Mesendoderm (in vitro differentiated cells): ENCODE data around the gene TRMT10C.
"Not testable (repeated sequence)": the region's sequence is repeated elsewhere in the genome, so short reads cannot be mapped to it uniquely, and the experiment has no call there.

Experiments used
- DNase-seq: peaks from one replicate; pipeline ENCODE4 v3.0.0; 2013
- H2AK5ac ChIP-seq: 2 replicates; pipeline ENCODE4 v1.6.1; 2013; ENCODE audit warnings: low read length, inconsistent platforms
- H2BK120ac ChIP-seq: 2 replicates; pipeline ENCODE4 v1.6.1; 2013; ENCODE audit warnings: low read depth, mild to moderate bottlenecking, low read length, moderate library complexity, mixed read lengths
- H2BK15ac ChIP-seq: replicated peaks from 2 replicates; pipeline ENCODE4 v1.6.1; 2013; ENCODE audit warnings: low read depth, mild to moderate bottlenecking, moderate library complexity
- H2BK5ac ChIP-seq: 2 replicates; pipeline ENCODE4 v1.6.1; 2013; ENCODE audit warnings: low read length, inconsistent platforms
- H3K18ac ChIP-seq: 2 replicates; pipeline ENCODE4 v1.6.1; 2013; ENCODE audit warnings: mild to moderate bottlenecking, low read length, mixed read lengths
- H3K23ac ChIP-seq: one replicate; pipeline ENCODE4 v1.6.1; 2013; ENCODE audit warnings: low read length
- H3K27ac ChIP-seq: 2 replicates; pipeline ENCODE4 v1.5.1; 2013; ENCODE audit warnings: low read depth, mild to moderate bottlenecking, inconsistent platforms, low read length, moderate library complexity
- H3K27me3 ChIP-seq: 2 replicates; pipeline ENCODE4 v1.6.1; 2013; ENCODE audit warnings: low read length, control low read depth, mild to moderate bottlenecking, inconsistent platforms; ENCODE audit not compliant: insufficient read depth, poor library complexity
- H3K36me3 ChIP-seq: 2 replicates; pipeline ENCODE4 v1.6.1; 2013; ENCODE audit warnings: low read length, inconsistent platforms; ENCODE audit not compliant: control insufficient read depth, insufficient read depth
- H3K4ac ChIP-seq: one replicate; pipeline ENCODE4 v1.6.1; 2013; ENCODE audit warnings: low read depth, mild to moderate bottlenecking, low read length, moderate library complexity
- H3K4me1 ChIP-seq: 2 replicates; pipeline ENCODE4 v1.6.1; 2013; ENCODE audit warnings: low read depth, low read length, inconsistent platforms; ENCODE audit not compliant: control insufficient read depth
- H3K4me2 ChIP-seq: 2 replicates; pipeline ENCODE4 v1.6.1; 2013; ENCODE audit warnings: low read length
- H3K4me3 ChIP-seq: 2 replicates; pipeline ENCODE4 v1.5.1; 2013; ENCODE audit warnings: mild to moderate bottlenecking, low read length
- H3K56ac ChIP-seq: one replicate; pipeline ENCODE4 v1.6.1; 2013; ENCODE audit warnings: low read length
- H3K79me1 ChIP-seq: 2 replicates; pipeline ENCODE4 v1.6.1; 2013; ENCODE audit warnings: low read length, inconsistent platforms
- H3K79me2 ChIP-seq: 2 replicates; pipeline ENCODE4 v1.6.1; 2013; ENCODE audit warnings: mild to moderate bottlenecking, low read length; ENCODE audit not compliant: control insufficient read depth, insufficient read depth
- H3K9ac ChIP-seq: 2 replicates; pipeline ENCODE4 v1.6.1; 2013; ENCODE audit warnings: low read length, inconsistent platforms
- H4K5ac ChIP-seq: one replicate; pipeline ENCODE4 v1.6.1; 2013; ENCODE audit warnings: low read length
- H4K8ac ChIP-seq: one replicate; pipeline ENCODE4 v1.6.1; 2013; ENCODE audit warnings: low read depth, mild to moderate bottlenecking, control low read depth, low read length, moderate library complexity
- WGBS: extraction: QIAGEN DNeasy Blood & Tissue Kit; methylation state at CpG from one replicate; pipeline ENCODE4 v1.1.7; 2013; ENCODE audit warnings: low lambda C conversion rate, missing lambda C conversion rate; ENCODE audit not compliant: insufficient coverage; ENCODE audit errors: extremely low coverage; 5-methylcytosine and 5-hydroxymethylcytosine counted together

TRMT10C gene

DNA sequence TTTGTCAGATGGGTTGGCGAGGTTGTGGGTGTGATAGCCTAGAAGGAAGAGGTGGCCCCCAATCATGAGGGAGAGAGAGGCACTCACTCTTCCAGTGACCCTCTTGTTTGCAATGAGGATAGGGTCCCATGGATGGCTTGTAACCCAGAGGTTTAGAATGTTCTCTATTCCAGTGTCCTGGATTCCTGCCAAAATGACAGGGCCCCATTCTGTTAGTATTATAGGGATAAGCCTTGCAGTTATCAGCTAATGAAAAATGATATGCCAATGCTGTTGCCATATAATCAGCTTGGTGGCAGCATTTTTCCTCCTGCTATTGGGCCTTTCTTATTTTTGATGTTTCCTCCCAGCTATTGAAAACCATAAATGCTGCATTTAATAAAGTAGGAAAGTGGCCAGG, 25.4 kb upstream of the TRMT10C start:
- Histone ChIP-seq H3K4me1 (peaks cover 6% of the 10 kb centered on the region), H3K36me3 (no peaks in the 10 kb centered on the region), H2BK120ac (no peak overlapping the region), H2BK15ac (no peak overlapping the region), H3K79me2 (no peaks in the 10 kb centered on the region), H3K18ac (no peak overlapping the region), H4K5ac (no peak overlapping the region), H3K56ac (no peak overlapping the region), H3K4me3 (no peak overlapping the region), H2AK5ac (no peak overlapping the region), H3K4ac (no peak overlapping the region), H3K79me1 (no peaks in the 10 kb centered on the region), H3K27ac (no peak overlapping the region), H3K23ac (no peak overlapping the region), H4K8ac (no peak overlapping the region), H3K9ac (no peak overlapping the region), H3K4me2 (no peak overlapping the region), H3K27me3 (no peaks in the 10 kb centered on the region), H2BK5ac (no peak overlapping the region)
- no peak for DNase-seq
- WGBS = no CpG with 5 or more reads among the region's 1 CpG

DNA sequence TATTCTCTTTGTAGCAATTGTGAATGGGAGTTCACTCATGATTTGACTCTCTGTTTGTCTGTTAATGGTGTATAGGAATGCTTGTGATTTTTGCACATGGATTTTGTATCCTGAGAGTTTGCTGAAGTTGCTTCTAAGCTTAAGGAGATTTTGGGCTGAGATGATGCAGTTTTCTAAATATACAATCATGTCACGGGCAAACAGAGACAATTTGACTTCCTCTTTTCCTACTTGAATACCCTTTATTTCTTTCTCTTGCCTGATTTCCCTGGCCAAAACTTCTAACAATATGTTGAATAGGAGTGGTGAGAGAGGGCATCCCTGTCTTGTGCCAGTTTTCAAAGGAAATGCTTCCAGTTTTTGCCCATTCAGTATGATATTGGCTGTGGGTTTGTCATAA, 24.7 kb upstream of the TRMT10C start:
- H3K27me3 ChIP-seq, H2AK5ac ChIP-seq, H3K4me1 ChIP-seq, H2BK15ac ChIP-seq, H2BK5ac ChIP-seq, H4K8ac ChIP-seq, H3K18ac ChIP-seq, H3K4me2 ChIP-seq, H3K23ac ChIP-seq, H3K9ac ChIP-seq, DNase-seq, H3K56ac ChIP-seq, H3K4ac ChIP-seq, H3K36me3 ChIP-seq, H2BK120ac ChIP-seq, H3K27ac ChIP-seq, H3K79me1 ChIP-seq, H3K79me2 ChIP-seq, H3K4me3 ChIP-seq, H4K5ac ChIP-seq: not testable (repeated sequence)
- WGBS = no CpG with 5 or more reads among the region's 1 CpG

DNA sequence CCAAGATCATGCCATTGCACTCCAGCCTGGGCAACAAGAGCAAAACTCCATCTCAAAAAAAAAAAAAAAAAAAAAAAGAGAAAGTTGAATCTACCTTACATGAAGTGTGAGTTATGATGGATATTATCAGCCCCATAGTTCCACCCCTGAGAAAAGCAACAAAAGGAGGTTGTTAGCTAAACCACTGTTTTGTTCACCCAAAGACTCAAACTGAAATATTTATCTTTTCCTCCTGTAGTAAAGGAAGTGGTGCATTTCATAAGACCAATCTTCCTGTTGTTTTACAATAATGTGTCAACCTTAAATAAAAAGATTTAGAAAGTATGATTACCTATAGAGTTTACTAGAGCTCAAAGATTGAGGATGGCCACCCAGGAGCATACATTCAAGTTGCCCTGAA, 18.7 kb upstream of the TRMT10C start:
- Histone ChIP-seq H3K27ac (no peak overlapping the region), H3K79me2 (no peaks in the 10 kb centered on the region), H2AK5ac (no peak overlapping the region), H3K36me3 (no peaks in the 10 kb centered on the region), H4K8ac (no peak overlapping the region), H2BK120ac (no peak overlapping the region), H3K18ac (no peak overlapping the region), H3K4me3 (no peak overlapping the region), H3K4me2 (no peak overlapping the region), H3K23ac (no peak overlapping the region), H3K4ac (no peak overlapping the region), H2BK5ac (no peak overlapping the region), H3K4me1 (no peaks in the 10 kb centered on the region), H2BK15ac (no peak overlapping the region), H3K79me1 (no peaks in the 10 kb centered on the region), H3K27me3 (no peaks in the 10 kb centered on the region), H3K9ac (no peak overlapping the region), H3K56ac (no peak overlapping the region), H4K5ac (no peak overlapping the region)
- DNase-seq = no peak

DNA sequence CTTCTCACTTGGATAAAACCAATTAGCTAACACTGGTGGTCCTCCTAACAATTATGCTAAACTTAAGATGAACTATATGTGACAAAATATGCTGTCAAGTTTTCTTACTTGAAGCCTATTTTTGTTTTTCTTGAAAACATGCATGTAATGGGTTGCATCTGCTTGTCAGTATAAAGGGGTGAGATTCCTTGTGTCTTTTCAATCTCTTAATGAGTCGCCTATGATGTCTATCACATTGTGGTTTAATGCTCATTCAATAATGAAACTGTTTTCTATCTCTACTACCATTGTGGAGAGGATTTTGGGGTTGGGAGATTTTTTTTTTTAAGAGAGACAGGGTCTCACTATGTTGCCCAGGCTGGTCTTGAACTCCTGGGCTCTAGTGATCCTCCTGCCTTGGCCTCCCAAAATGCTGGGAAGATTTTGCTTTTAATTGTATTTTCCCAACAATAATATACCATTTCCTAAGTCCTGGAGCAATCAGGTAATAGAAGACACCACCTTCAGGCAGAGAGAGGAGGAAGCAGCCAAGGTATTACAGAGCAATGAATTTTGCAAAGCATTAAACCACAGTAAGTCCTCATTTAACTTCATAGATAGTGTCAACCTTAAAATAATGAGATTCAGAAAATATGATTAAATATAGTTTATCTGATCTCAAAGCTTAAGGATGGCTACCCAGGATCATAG, 17.4 kb upstream of the TRMT10C start:
- H3K79me2 ChIP-seq = no peaks in the 10 kb centered on the region
- no peaks in the 10 kb centered on the region for H3K36me3 ChIP-seq
- no peaks in the 10 kb centered on the region for H3K27me3 ChIP-seq
- H3K9ac ChIP-seq = no peak overlapping the region
- H3K4me2 ChIP-seq = no peak overlapping the region
- no peak overlapping the region for H3K4me3 ChIP-seq
- no peak overlapping the region for H4K5ac ChIP-seq
- no peak overlapping the region for H2BK120ac ChIP-seq
- no peak for DNase-seq
- WGBS = no CpG with 5 or more reads among the region's 1 CpG
- no peak overlapping the region for H3K27ac ChIP-seq
- no peak overlapping the region for H3K23ac ChIP-seq
- no peaks in the 10 kb centered on the region for H3K79me1 ChIP-seq
- H4K8ac ChIP-seq = no peak overlapping the region
- H2BK15ac ChIP-seq = no peak overlapping the region
- H3K18ac ChIP-seq = no peak overlapping the region
- no peak overlapping the region for H3K56ac ChIP-seq
- no peak overlapping the region for H2AK5ac ChIP-seq
- H2BK5ac ChIP-seq = no peak overlapping the region
- no peak overlapping the region for H3K4ac ChIP-seq
- no peaks in the 10 kb centered on the region for H3K4me1 ChIP-seq

DNA sequence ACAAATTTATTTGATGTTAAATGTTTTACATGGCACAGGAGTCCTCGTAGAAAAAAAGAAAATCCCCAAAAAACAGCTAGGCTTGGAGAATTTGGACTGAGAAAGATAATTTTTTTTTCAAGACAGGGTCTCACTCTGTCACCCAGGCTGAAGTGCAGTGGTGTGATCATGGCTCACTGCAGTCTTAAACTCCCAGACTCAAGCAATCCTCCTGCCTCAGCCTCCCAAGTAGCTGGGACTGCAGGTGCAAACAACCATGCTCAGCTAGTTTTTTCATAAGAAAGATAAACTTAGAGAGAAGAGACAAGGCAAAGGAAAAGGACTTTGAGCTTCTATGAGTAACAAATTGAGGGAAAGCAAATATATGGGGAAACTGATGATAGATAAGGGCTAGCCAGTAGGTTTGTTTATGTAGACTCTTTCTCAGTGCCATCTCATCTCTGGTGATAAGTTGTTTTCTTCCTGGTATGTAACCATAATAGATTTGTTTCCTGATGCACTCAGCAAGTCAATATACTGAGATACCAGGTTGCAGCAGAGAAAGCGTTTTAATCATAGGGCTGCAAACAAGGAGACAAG, 13.1 kb upstream of the TRMT10C start:
- Histone ChIP-seq H3K9ac (no peak overlapping the region), H3K36me3 (no peaks in the 10 kb centered on the region), H3K4me1 (no peaks in the 10 kb centered on the region), H2BK120ac (no peak overlapping the region), H3K27me3 (no peaks in the 10 kb centered on the region), H3K79me2 (no peaks in the 10 kb centered on the region), H3K79me1 (no peaks in the 10 kb centered on the region), H3K4me2 (no peak overlapping the region), H2AK5ac (no peak overlapping the region), H3K23ac (no peak overlapping the region), H3K56ac (no peak overlapping the region), H3K4me3 (no peak overlapping the region), H2BK5ac (no peak overlapping the region), H2BK15ac (no peak overlapping the region), H3K18ac (no peak overlapping the region), H3K27ac (no peak overlapping the region), H4K5ac (no peak overlapping the region), H3K4ac (no peak overlapping the region), H4K8ac (no peak overlapping the region)
- WGBS = no CpG with 5 or more reads among the region's 2 CpGs
- no peak for DNase-seq

DNA sequence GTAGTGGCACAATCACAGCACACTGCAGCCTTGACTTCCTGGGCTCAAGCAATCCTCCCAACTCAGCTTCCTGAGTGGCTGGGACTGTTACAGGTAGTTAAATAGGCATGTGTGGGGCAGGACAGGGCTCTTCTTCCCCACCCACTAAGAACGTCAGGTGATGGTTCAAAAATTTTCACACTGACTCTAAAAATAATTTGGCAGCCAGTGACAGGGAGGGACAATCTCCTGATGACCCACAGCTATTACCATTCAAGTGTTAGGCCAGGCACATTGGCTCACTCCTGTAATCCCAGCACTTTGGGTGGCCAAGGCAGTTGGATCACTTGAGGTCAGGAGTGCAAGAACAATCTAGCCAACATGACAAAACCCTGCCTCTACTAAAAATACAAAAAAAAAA, 12.2 kb upstream of the TRMT10C start:
- Histone ChIP-seq H2BK5ac (no peak overlapping the region), H3K27ac (no peak overlapping the region), H3K79me2 (no peaks in the 10 kb centered on the region), H3K4me1 (no peaks in the 10 kb centered on the region), H4K5ac (no peak overlapping the region), H3K4me2 (no peak overlapping the region), H3K27me3 (no peaks in the 10 kb centered on the region), H3K23ac (no peak overlapping the region), H3K56ac (no peak overlapping the region), H2BK15ac (no peak overlapping the region), H3K9ac (no peak overlapping the region), H3K4me3 (no peak overlapping the region), H3K36me3 (no peaks in the 10 kb centered on the region), H2BK120ac (no peak overlapping the region), H3K18ac (no peak overlapping the region), H3K79me1 (no peaks in the 10 kb centered on the region), H4K8ac (no peak overlapping the region), H3K4ac (no peak overlapping the region), H2AK5ac (no peak overlapping the region)
- no peak for DNase-seq
- no CpG with 5 or more reads among the region's 1 CpG for WGBS
